Right hindlimb (tissue), 1 donor: Measurements from ENCODE around the gene PTGFRN.
A peak's percentile ranks its signal among the peaks of the same experiment; 100 is the strongest.
"Not testable (repeated sequence)": the region's sequence is repeated elsewhere in the genome, so short reads cannot be mapped to it uniquely, and the experiment has no call there.

Experiments
- DNase-seq: peaks from one replicate; pipeline ENCODE4 v3.0.0-alpha.2; 2018

Gene PTGFRN

GRCh38 chr1:116947092-116947860 lies 37.6 kb downstream of the PTGFRN start:
- peak; percentile 82 for DNase-seq

GRCh38 chr1:116948046-116948445 lies 38.3 kb downstream of the PTGFRN start:
- no peak for DNase-seq

GRCh38 chr1:116948642-116949041 lies 38.9 kb downstream of the PTGFRN start:
- DNase-seq = no peak

- DNase-seq = no peak
Observed at GRCh38 chr1:116949213-116949985, 39.7 kb downstream of the PTGFRN start.

- peak; percentile 47 for DNase-seq
Observed at GRCh38 chr1:116950517-116951199, 40.9 kb downstream of the PTGFRN start.

GRCh38 chr1:116951200-116951935 lies 41.7 kb downstream of the PTGFRN start:
- peak; percentile 75 for DNase-seq

GRCh38 chr1:116952738-116953275 lies 43.1 kb downstream of the PTGFRN start:
- no peak for DNase-seq

- peak; percentile 39 for DNase-seq
Observed at GRCh38 chr1:116954440-116954839, 44.7 kb downstream of the PTGFRN start.

GRCh38 chr1:116956378-116956777 lies 46.7 kb downstream of the PTGFRN start:
- DNase-seq = no peak

GRCh38 chr1:116957646-116958045 lies 47.9 kb downstream of the PTGFRN start:
- DNase-seq = no peak

GRCh38 chr1:116958110-116958509 lies 48.4 kb downstream of the PTGFRN start:
- no peak for DNase-seq

GRCh38 chr1:116958977-116959376 lies 49.3 kb downstream of the PTGFRN start:
- DNase-seq = no peak

GRCh38 chr1:116961606-116962005 lies 51.9 kb downstream of the PTGFRN start:
- no peak for DNase-seq

- DNase-seq = no peak
Observed at GRCh38 chr1:116962987-116963639, 53.4 kb downstream of the PTGFRN start.

GRCh38 chr1:116966791-116967190 lies 57.1 kb downstream of the PTGFRN start:
- no peak for DNase-seq

- DNase-seq = no peak
Observed at GRCh38 chr1:116968724-116969123, 59.0 kb downstream of the PTGFRN start.

GRCh38 chr1:116971258-116971860 lies 61.6 kb downstream of the PTGFRN start:
- DNase-seq = no peak

GRCh38 chr1:116971965-116972673 lies 62.4 kb downstream of the PTGFRN start:
- DNase-seq = no peak

GRCh38 chr1:116972674-116973030 lies 62.9 kb downstream of the PTGFRN start:
- no peak for DNase-seq

- not testable (repeated sequence) for DNase-seq
Observed at GRCh38 chr1:116980309-116980708, 70.6 kb downstream of the PTGFRN start.

- DNase-seq = no peak
Observed at GRCh38 chr1:116981521-116982037, 71.9 kb downstream of the PTGFRN start.
